Measurements from ENCODE around the gene TAF3.

The TAF3 gene

DNA sequence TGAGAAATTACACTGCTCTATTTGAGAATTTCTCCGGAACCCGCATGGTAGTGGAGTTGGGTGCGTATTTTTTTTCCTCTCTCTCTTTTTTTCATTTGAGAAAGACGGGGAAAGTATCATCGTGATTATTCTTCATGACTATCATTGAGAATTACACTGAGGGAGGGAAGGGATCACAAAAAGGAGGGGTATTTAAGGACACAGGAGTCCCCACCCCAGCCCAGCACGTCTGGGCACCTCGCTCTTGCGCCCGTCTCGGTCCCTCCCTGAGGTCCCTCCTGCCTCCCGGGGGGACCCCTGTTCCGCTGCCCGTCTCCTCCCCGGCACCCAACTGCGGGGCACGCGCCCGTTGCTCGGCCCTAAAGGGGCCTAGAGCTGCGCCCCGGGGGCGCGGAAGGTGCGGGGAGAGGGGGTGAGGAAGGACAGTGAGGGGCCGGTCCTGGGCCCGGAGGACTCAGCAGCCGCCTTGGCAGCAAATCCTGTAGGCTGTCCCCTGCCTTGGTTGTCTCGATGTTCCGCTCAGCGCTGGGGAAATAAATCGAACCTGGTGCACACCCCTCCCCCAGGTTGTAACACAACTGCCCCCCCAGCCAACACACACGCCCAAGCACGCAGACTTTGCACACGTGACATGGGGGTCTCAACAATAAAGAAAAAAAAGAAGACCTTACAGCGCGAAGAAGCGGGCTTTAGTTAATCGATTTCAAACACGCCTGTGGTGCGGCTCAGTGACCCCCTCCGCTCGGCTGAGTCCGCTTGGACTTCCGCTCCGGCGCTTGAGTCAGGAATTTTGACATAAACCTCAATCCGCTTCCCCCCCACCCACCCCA lies 217.6 kb downstream of the TAF3 start:
- no peak for DNase-seq

- no peak for DNase-seq
These were observed 218.3 kb downstream of the TAF3 start for GRCh38 chr10:8036506-8037198.

GRCh38 chr10:8037199-8037801 lies 219.0 kb downstream of the TAF3 start:
- DNase-seq: no peak

- no peak for DNase-seq
These were observed 219.9 kb downstream of the TAF3 start for GRCh38 chr10:8037941-8038894.

- DNase-seq: no peak
These were observed 221.1 kb downstream of the TAF3 start for GRCh38 chr10:8039321-8039881.

DNA sequence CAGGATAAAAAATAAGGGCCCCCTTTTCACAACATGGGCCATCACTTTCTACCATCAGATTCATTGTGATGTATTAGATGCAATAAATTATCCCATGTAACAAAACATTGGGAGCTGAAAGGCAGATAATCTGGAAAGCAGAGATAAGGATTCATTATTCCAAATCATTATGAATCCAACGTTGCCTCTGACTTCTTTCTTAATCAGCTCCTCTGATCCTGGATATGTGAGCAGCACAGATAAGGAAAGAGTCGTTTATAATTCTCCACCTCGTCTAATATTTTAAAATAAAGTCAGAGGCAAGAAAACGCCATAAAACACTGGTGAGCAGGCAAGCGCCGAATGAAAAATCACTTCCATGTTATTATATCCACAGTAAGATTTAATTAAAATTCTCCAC lies 222.3 kb downstream of the TAF3 start:
- DNase-seq: no peak

DNA sequence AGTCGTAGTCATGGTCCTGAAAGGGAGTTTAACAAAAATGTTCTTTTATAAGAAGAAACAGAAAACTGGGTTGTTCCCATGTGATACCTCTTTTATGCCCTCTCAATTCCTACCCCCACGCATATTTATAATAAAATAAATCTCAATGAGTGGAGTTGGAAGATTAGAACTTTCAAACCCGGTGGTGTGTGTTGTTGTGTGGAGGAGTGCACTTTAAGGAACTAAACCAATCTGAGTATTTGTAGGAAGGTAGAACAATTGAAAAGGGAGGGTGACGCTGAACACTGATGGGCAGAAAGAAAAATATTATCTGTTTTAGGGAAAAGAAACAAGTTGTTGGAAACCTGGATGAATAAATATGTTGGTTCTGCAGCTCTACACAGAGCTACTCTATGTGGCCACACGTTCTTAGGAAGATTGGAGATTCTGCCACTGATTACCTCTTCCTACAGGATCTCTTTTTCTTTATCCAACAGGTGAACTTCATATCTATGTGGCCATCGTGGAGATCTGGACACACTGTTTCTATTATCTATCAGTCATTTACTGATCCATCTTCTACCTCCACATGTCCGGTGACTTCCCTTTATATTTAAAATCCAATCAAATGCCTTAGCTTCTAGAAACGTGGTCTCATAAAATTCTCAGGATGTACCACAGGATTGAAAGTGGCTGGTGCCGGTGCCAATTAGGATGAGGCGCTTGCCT lies 223.1 kb downstream of the TAF3 start:
- DNase-seq: no peak

GRCh38 chr10:8041992-8042720 lies 223.9 kb downstream of the TAF3 start:
- no peak for DNase-seq

DNA sequence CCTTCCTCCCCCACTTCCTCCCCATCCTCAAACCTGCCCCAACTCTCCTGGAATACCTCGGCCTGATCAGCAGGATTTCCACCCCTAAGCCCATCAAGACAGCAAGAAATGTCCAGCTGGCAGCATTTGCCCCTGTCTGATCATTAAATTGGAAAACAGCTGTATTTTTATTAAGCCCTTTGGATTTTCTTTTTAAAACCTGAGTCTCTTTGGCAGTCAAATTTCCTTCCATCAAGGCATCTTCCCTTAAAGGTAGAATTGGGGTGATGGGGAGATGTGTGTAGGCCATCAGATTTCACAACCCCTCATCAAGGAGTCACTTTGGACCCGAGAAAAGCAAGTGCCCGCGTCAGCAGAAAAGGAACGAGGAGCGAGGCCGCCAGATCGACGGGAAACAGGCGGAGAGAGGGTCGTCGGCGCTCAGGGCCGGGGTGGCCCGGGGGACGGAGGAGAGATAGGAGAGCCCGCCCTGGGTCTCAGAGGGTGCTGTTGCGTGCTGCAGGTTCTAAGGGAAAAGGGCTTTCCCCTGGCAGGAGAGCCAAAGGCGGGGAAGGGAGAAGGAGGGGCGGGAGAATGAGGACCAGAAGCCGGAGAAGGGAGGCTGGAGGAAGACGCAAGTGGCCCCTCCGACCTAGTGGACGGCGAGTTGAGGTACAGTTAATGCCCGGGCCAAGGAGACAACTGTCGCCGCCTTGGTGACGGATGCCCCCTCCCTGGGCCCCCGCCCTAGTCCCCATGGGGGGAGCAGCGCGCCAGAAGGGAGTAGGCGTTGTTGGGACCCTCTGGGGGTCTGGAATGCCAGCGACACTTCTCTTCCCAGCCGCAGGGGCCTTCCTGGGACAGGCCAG lies 224.6 kb downstream of the TAF3 start:
- no peak for DNase-seq

GRCh38 chr10:8043569-8044306 lies 225.4 kb downstream of the TAF3 start:
- DNase-seq: no peak

DNA sequence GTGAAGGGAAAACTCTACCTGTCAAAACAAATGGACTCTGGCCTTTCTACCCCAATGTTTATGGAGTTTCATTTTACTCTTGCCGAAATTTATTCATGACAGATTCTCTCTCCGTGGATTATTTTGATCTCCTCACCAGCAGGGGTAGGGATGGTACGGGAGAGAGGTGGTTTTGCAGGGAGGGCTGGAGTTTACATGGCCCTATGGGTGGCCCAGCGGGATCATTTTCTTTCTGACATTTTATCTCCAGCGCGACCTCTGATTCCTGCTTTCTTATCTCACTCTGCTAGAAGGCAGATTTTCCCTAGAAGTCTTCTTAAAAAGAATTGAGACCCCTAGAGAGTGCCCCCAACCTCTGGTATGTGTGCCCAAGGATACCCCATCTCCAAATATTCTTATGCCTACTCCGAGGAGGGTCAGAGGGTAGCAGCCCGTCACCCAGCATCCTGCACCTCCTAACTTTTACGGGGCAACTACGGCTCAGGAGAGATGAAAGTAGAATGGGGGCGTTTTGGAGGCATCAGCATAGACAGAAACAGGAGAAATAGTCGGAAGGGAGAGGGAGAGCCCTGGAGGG lies 226.1 kb downstream of the TAF3 start:
- DNase-seq: no peak

- no peak for DNase-seq
These were observed 226.8 kb downstream of the TAF3 start for GRCh38 chr10:8044908-8045725.

DNA sequence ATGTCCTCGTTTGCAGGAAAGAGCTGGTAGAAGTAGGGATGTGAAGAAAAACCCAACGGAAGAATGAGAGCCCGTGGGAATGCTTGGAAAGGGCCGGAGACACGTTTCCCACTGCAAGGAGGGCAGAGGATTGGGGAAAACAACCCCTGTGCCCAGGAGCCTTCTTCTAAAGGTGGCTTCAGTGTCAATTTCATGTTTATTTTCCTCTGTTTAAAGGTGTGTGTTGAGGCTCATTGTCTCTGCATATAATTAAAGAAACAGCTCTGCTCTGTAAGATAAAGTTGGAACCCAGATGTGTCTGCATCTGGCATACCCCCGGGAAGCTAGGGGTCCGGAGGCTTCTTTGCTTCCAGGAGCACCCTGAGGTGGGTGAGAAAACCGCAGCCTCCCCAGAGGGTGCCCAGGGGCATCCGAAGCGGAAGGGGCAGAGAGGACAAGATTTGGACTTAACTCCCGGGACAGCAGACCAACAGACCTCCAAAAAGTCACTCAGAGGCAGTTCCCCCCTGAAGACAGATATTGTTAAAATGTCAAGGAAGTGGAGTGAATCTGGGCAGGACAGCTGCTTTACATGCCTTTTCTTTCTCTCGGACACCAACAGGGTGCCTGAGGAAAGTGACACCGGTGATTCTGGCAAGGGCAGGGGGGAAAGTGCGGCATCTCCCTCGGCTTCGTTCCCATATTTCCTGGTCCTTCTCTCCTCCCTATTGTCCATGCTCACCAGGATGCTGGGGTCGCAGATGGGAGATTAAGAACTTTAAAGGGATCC lies 227.6 kb downstream of the TAF3 start:
- no peak for DNase-seq

GRCh38 chr10:8047452-8048280 lies 229.4 kb downstream of the TAF3 start:
- no peak for DNase-seq

- DNase-seq: peak; percentile 84
These were observed 230.1 kb downstream of the TAF3 start for GRCh38 chr10:8048281-8049008.

Data from CD4-positive, alpha-beta T cell treated with Interleukin-4 for 4 hours (primary cell).